Loucy (cell line): ENCODE results near the gene PILRA.

ENCODE experiments used
- H2AFZ ChIP-seq: fragments of 200-600 bp; sonication (generic); 2 replicates; pipeline ENCODE4 v1.6.0; 2016; ENCODE audit warnings: antibody characterized with exemption, mild to moderate bottlenecking, low read length, moderate library complexity
- H3F3A ChIP-seq: fragments of 200-600 bp; 2 replicates; pipeline ENCODE4 v1.6.0; 2016; ENCODE audit warnings: antibody characterized with exemption, low read depth, mild to moderate bottlenecking
- H3K27me3 ChIP-seq: fragments of 200-600 bp; sonication (generic); 2 replicates; pipeline ENCODE4 v1.6.1; 2014; ENCODE audit warnings: low read length, mild to moderate bottlenecking; ENCODE audit not compliant: insufficient read depth, poor library complexity, severe bottlenecking
- H3K36me3 ChIP-seq: fragments of 200-600 bp; sonication (generic); 2 replicates; pipeline ENCODE4 v1.6.1; 2016; ENCODE audit warnings: low read length; ENCODE audit not compliant: insufficient read depth
- H3K4me1 ChIP-seq: fragments of 200-600 bp; sonication (generic); 2 replicates; pipeline ENCODE4 v1.5.1; 2014; ENCODE audit warnings: low read length, mild to moderate bottlenecking; ENCODE audit not compliant: insufficient read depth, poor library complexity, severe bottlenecking
- H3K4me2 ChIP-seq: fragments of 200-600 bp; sonication (generic); 2 replicates; pipeline ENCODE4 v1.6.0; 2014; ENCODE audit warnings: antibody characterized with exemption, low read length, low read depth, mild to moderate bottlenecking; ENCODE audit not compliant: poor library complexity, severe bottlenecking
- H3K4me3 ChIP-seq: fragments of 200-600 bp; sonication (generic); 2 replicates; pipeline ENCODE4 v1.5.1; 2014; ENCODE audit warnings: low read length, mild to moderate bottlenecking, mixed read lengths; ENCODE audit not compliant: poor library complexity, severe bottlenecking
- H3K79me2 ChIP-seq: fragments of 200-600 bp; sonication (generic); 2 replicates; pipeline ENCODE4 v1.6.1; 2014; ENCODE audit warnings: low read length; ENCODE audit not compliant: insufficient read depth
- H3K9ac ChIP-seq: fragments of 200-600 bp; sonication (generic); 2 replicates; pipeline ENCODE4 v1.6.0; 2014; ENCODE audit warnings: mild to moderate bottlenecking, low read depth, low read length, moderate library complexity; ENCODE audit not compliant: poor library complexity, severe bottlenecking
- H3K9me2 ChIP-seq: fragments of 200-600 bp; sonication (generic); replicated peaks from 2 replicates; pipeline ENCODE4 v1.6.1; 2016; ENCODE audit warnings: low read depth, low read length, mixed read lengths
- H3K9me3 ChIP-seq: fragments of 200-600 bp; sonication (generic); 2 replicates; pipeline ENCODE4 v1.6.1; 2014; ENCODE audit warnings: mild to moderate bottlenecking, antibody characterized with exemption, low read length, low read depth; ENCODE audit not compliant: insufficient read depth
- H4K20me1 ChIP-seq: fragments of 200-600 bp; sonication (generic); 2 replicates; pipeline ENCODE4 v1.6.0; 2014; ENCODE audit warnings: antibody characterized with exemption, low read length, mild to moderate bottlenecking; ENCODE audit not compliant: insufficient read depth, poor library complexity, severe bottlenecking
- EZH2phosphoT487 ChIP-seq: fragments of 200-600 bp; IDR thresholded peaks from 2 replicates; pipeline ENCODE4 v1.6.1; 2018; ENCODE audit warnings: antibody characterized with exemption, mild to moderate bottlenecking, moderate library complexity, borderline replicate concordance
- TF ChIP-seq, protein P1 (sequence below): fragments of 200-600 bp; sonication (generic); conservative IDR thresholded peaks from 2 replicates; pipeline ENCODE4 v1.5.1; 2014; ENCODE audit warnings: mild to moderate bottlenecking, antibody characterized with exemption, low read length

The PILRA gene

DNA sequence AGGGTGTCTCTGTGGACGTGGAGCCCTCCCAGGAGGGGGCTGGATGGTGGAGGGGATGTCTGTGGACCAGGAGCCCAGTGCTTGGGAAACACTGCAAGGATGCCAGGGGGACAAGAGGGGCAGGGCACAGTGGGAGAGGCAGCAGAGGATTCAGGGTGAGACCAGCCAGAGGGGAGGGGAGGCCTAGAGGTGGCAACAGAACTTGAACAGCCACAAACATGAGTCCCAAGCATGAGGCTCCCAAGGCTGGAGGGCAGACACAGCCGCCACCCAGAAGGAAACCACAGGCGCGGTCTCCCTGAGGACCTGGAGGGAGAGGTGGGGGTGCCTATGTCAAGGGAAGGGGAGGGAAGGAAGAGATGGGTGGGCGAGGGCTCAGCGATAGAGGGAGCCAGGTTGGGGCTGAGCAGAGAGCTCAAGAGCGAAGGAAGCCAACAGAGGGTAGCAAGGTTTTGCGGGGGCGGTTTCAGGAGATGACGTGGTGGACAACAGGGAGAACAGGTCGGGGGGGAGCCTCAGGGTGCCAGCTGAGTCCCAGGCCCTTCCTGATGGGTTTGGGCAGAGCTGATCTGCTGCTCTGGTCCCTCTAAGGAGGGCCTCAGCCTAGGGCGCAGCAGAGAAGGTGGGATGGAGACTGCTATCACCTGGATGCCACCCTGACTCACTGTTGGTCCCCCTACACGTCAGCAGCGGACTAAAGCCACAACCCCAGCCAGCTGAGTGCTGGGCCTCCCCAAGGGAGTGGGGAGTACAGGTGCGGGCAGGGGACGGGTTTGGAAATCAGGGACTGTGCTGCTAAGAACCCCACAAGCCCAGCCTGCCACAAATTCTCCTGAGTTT lies 6.7 kb upstream of the PILRA start:
- Histone ChIP-seq H3K4me3 (no peak overlapping the region), H3K9ac (peak overlapping the region; percentile 22), H3K79me2 (no peaks in the 10 kb centered on the region), H3K4me2 (peak overlapping the region; percentile 34), H4K20me1 (peaks cover 3% of the 10 kb centered on the region), H3K9me3 (no peaks in the 10 kb centered on the region), H2AFZ (no peak overlapping the region), H3K4me1 (peaks cover 5% of the 10 kb centered on the region), H3K9me2 (no peaks in the 10 kb centered on the region), H3K27me3 (no peaks in the 10 kb centered on the region), H3K36me3 (peaks cover 20% of the 10 kb centered on the region), H3F3A (no peaks in the 10 kb centered on the region)
- TF ChIP-seq, protein P1, sequence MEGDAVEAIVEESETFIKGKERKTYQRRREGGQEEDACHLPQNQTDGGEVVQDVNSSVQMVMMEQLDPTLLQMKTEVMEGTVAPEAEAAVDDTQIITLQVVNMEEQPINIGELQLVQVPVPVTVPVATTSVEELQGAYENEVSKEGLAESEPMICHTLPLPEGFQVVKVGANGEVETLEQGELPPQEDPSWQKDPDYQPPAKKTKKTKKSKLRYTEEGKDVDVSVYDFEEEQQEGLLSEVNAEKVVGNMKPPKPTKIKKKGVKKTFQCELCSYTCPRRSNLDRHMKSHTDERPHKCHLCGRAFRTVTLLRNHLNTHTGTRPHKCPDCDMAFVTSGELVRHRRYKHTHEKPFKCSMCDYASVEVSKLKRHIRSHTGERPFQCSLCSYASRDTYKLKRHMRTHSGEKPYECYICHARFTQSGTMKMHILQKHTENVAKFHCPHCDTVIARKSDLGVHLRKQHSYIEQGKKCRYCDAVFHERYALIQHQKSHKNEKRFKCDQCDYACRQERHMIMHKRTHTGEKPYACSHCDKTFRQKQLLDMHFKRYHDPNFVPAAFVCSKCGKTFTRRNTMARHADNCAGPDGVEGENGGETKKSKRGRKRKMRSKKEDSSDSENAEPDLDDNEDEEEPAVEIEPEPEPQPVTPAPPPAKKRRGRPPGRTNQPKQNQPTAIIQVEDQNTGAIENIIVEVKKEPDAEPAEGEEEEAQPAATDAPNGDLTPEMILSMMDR: no peak
- no peak for TF ChIP-seq EZH2phosphoT487

DNA sequence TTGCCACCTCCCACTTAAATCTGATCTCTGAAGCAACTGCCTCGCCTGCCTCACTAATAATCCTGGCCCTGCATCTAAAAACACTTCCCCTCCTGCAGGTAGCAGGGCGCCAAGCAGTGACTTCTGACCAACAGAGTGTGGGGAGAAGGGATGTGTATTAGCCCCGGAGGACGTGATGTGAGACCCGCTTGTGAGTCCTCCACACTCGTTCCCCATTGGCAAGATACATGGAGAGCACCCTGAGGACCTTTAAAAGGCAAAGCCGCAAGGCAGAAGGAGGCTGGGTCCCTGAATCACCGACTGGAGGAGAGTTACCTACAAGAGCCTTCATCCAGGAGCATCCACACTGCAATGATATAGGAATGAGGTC lies 6.1 kb upstream of the PILRA start:
- Histone ChIP-seq H3K4me2 (no peak overlapping the region), H2AFZ (no peak overlapping the region), H3K27me3 (no peaks in the 10 kb centered on the region), H3K9me3 (no peaks in the 10 kb centered on the region), H3K9ac (no peak overlapping the region), H3K36me3 (peaks cover 15% of the 10 kb centered on the region), H3K9me2 (no peaks in the 10 kb centered on the region), H3F3A (no peaks in the 10 kb centered on the region), H3K4me1 (peaks cover 7% of the 10 kb centered on the region), H3K79me2 (no peaks in the 10 kb centered on the region), H3K4me3 (no peak overlapping the region), H4K20me1 (peaks cover 3% of the 10 kb centered on the region)
- TF ChIP-seq, protein P1: no peak
- no peak for TF ChIP-seq EZH2phosphoT487

DNA sequence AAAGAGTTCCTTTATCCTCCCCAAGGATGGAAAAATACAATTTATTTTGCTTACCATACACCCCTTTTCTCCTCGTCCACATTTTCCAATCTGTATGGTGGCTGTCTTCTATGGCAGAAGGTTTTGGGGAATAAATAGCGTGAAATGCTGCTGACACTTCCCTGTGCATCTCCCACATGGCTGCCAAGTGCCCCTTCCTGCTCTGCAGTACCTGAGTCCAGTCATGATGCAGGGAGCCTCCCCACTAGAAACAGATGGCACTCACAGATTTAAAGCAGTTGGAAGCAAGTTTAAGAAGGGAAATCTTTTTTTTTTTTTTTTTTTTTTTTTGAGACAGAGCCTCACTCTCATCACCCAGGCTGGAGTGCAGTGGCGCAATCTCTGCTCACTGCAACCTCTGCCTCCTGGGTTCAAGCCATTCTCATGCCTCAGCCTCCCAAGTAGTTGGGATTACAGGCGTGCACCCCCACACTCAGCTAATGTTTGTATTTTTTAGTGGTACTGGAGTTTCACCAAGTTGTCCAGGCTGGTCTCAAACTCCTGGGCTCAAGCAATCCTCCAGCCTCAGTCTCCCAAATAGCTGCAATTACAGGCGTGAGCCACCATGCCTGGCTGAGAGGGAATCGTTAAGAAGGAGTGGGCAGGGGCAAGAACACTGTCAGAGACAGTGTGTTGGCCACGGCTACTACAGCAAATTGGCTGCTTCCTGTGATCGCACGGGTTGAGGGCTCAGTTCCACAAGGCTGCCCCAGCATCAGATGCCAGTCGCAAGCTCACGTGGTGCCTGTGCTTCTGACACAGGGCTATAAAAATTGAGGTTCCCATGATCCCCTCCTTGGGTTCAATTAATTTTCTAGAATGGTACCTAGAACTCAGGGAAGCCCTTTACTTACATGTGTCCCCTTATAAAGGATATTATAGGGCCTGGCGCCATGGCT lies 5.3 kb upstream of the PILRA start:
- H3K4me2 ChIP-seq: no peak overlapping the region
- H3K27me3 ChIP-seq: no peaks in the 10 kb centered on the region
- H4K20me1 ChIP-seq: peaks cover 3% of the 10 kb centered on the region
- peaks cover 13% of the 10 kb centered on the region for H3K4me1 ChIP-seq
- H3K4me3 ChIP-seq: no peak overlapping the region
- no peak overlapping the region for H2AFZ ChIP-seq
- no peak overlapping the region for H3K9ac ChIP-seq
- no peaks in the 10 kb centered on the region for H3K9me3 ChIP-seq
- peaks cover 8% of the 10 kb centered on the region for H3K36me3 ChIP-seq
- TF ChIP-seq, protein P1: no peak
- TF ChIP-seq EZH2phosphoT487: no peak
- no peaks in the 10 kb centered on the region for H3K79me2 ChIP-seq
- no peaks in the 10 kb centered on the region for H3K9me2 ChIP-seq
- H3F3A ChIP-seq: no peaks in the 10 kb centered on the region
